ENCODE data around the gene CNTNAP2.

The CNTNAP2 gene

DNA sequence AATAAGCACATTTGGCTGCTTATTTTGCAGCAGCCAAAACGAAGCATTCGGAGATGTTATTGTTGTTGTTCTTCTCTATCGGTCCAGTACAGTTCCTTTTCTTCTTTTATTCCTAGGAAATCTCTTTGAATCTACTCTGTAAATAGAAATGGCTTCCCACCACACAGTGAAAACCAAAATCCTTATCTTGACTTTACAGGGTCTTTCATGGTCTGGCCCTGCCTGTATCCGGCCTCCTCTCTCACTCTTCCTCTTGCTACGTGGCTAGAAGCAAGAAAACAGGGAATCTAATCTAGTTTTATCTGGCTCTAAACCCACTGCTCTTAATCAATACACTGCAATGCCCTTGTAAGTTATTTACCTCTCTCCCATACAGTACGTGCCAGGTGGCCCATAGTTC, 1547.9 kb downstream of the CNTNAP2 start:
- Histone ChIP-seq H3K36me3 (ENCODE audit: control insufficient read depth in 2 of 2, insufficient read depth in 1 of 2, low read length in 2 of 2) (no peaks in the 10 kb centered on the region), H3K4me1 (ENCODE audit: control insufficient read depth, insufficient read depth, low read length) (no peaks in the 10 kb centered on the region), H3K9me3 (ENCODE audit: control insufficient read depth, insufficient read depth, low read depth, low read length) (no peaks in the 10 kb centered on the region), H3K4me3 (ENCODE audit: low read depth, low read length) (no peak overlapping the region), H3K27ac (ENCODE audit: extremely low read depth, low read depth, low read length) (no peak overlapping the region)
- TF ChIP-seq SP3 (tag by site-specific recombination; IDR thresholded peaks at IDR 0.05), result no peak
- TF ChIP-seq YY2 (tag by site-specific recombination; IDR thresholded peaks at IDR 0.05), result no peak
- no peak for TF ChIP-seq ZNF670 (tag by site-specific recombination; IDR thresholded peaks at IDR 0.05; ENCODE audit: low read depth)
- TF ChIP-seq ZNF701 (tag by site-specific recombination; IDR thresholded peaks at IDR 0.05), result no peak
- no peak for TF ChIP-seq TRIM28 (IDR thresholded peaks at IDR 0.05; ENCODE audit: borderline replicate concordance, low read length)
- no peak for TF ChIP-seq ZNF473 (tag by site-specific recombination; IDR thresholded peaks at IDR 0.05)
- TF ChIP-seq ZIC2 (tag by site-specific recombination; IDR thresholded peaks at IDR 0.05), result no peak
- TF ChIP-seq, protein P1, sequence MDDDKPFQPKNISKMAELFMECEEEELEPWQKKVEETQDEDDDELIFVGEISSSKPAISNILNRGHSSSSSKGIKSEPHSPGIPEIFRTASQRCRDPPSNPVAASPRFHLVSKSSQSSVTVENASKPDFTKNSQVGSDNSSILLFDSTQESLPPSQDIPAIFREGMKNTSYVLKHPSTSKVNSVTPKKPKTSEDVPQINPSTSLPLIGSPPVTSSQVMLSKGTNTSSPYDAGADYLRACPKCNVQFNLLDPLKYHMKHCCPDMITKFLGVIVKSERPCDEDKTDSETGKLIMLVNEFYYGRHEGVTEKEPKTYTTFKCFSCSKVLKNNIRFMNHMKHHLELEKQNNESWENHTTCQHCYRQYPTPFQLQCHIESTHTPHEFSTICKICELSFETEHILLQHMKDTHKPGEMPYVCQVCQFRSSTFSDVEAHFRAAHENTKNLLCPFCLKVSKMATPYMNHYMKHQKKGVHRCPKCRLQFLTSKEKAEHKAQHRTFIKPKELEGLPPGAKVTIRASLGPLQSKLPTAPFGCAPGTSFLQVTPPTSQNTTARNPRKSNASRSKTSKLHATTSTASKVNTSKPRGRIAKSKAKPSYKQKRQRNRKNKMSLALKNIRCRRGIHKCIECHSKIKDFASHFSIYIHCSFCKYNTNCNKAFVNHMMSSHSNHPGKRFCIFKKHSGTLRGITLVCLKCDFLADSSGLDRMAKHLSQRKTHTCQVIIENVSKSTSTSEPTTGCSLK (tag by site-specific recombination; IDR thresholded peaks at IDR 0.05), result no peak
- TF ChIP-seq, protein P2, sequence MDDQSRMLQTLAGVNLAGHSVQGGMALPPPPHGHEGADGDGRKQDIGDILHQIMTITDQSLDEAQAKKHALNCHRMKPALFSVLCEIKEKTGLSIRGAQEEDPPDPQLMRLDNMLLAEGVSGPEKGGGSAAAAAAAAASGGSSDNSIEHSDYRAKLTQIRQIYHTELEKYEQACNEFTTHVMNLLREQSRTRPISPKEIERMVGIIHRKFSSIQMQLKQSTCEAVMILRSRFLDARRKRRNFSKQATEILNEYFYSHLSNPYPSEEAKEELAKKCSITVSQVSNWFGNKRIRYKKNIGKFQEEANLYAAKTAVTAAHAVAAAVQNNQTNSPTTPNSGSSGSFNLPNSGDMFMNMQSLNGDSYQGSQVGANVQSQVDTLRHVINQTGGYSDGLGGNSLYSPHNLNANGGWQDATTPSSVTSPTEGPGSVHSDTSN (CRISPR knock-in tag; IDR thresholded peaks at IDR 0.05), result no peak
- no peak for TF ChIP-seq ZNF223 (tag by site-specific recombination; IDR thresholded peaks at IDR 0.05)
- no peak for TF ChIP-seq ZNF596 (tag by site-specific recombination; IDR thresholded peaks at IDR 0.05)
- no peak for TF ChIP-seq ZSCAN30 (tag by site-specific recombination; IDR thresholded peaks at IDR 0.05)
- TF ChIP-seq ZNF623 (tag by site-specific recombination; IDR thresholded peaks at IDR 0.05), result no peak
- POLR2A ChIA-PET, result no interaction called here
- CTCF ChIA-PET, result no interaction called here

- Histone ChIP-seq H3K27ac (ENCODE audit: extremely low read depth, low read depth, low read length) (no peak overlapping the region), H3K4me3 (ENCODE audit: low read depth, low read length) (no peak overlapping the region), H3K4me1 (ENCODE audit: control insufficient read depth, insufficient read depth, low read length) (no peaks in the 10 kb centered on the region), H3K9me3 (ENCODE audit: control insufficient read depth, insufficient read depth, low read depth, low read length) (no peaks in the 10 kb centered on the region), H3K36me3 (ENCODE audit: control insufficient read depth in 2 of 2, insufficient read depth in 1 of 2, low read length in 2 of 2) (no peaks in the 10 kb centered on the region)
- ChIA-PET POLR2A (no interaction called here), CTCF (no interaction called here)
- TF ChIP-seq ZNF274 (IDR thresholded peaks at IDR 0.05; ENCODE audit: low read length) (no peak), ZNF274 (tag by site-specific recombination; IDR thresholded peaks at IDR 0.05; ENCODE audit: borderline replicate concordance) (no peak)
These were observed 1554.2 kb downstream of the CNTNAP2 start for GRCh38 chr7:147670759-147671158.

DNA sequence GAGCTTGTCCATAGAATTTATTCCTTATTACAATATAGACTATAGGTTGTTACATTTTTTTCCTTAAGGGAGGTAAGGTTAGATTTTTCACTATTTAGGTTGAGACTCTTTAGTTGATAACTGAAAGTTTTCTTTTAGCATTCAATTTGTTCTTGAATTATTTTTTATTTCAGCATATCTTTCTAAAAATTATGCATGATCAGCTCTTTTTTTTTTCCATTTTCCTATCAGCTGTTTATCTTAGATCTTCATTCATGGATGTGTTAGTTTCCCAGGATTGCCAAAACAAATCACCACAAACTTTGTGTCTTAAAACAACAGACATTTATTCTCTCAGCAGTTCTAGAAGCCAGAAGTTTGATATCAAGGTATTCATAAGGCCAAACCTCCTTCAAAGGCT, 1558.1 kb downstream of the CNTNAP2 start:
- H3K4me3 ChIP-seq (ENCODE audit: low read depth, low read length), result no peak overlapping the region
- H3K4me1 ChIP-seq (ENCODE audit: control insufficient read depth, insufficient read depth, low read length), result no peaks in the 10 kb centered on the region
- no peaks in the 10 kb centered on the region for H3K36me3 ChIP-seq (ENCODE audit: control insufficient read depth in 2 of 2, insufficient read depth in 1 of 2, low read length in 2 of 2)
- H3K9me3 ChIP-seq (ENCODE audit: control insufficient read depth, insufficient read depth, low read depth, low read length), result no peaks in the 10 kb centered on the region
- TF ChIP-seq SP2 (tag by site-specific recombination; IDR thresholded peaks at IDR 0.05) (no peak), ZNF521 (tag by site-specific recombination; IDR thresholded peaks at IDR 0.05) (no peak), ZNF398 (tag by site-specific recombination; IDR thresholded peaks at IDR 0.05) (no peak), ZNF580 (tag by site-specific recombination; IDR thresholded peaks at IDR 0.05) (no peak), SP7 (tag by site-specific recombination; IDR thresholded peaks at IDR 0.05) (no peak), KLF8 (tag by site-specific recombination; IDR thresholded peaks at IDR 0.05) (no peak), ZNF302 (tag by site-specific recombination; IDR thresholded peaks at IDR 0.05; ENCODE audit: low read depth) (no peak), PRDM6 (tag by site-specific recombination; IDR thresholded peaks at IDR 0.05) (no peak), SETDB1 (IDR thresholded peaks at IDR 0.05; ENCODE audit: insufficient read length, low read length) (no peak)
- no peak overlapping the region for H3K27ac ChIP-seq (ENCODE audit: extremely low read depth, low read depth, low read length)
- CTCF ChIA-PET, result interaction anchor here (0.7 kb wide), 1 partner anchor 386 kb away, joined by 3 read pairs; no protein-coding TSS in a partner anchor
- POLR2A ChIA-PET, result no interaction called here
